HEK293 (cell line): Measurements from ENCODE around the gene CYB5R4.

ENCODE experiments used
- GLIS1 ChIP-seq: fragments of 450-650 bp; formaldehyde crosslinking; IDR thresholded peaks from 2 replicates; pipeline ENCODE4 v1.5.1; 2016; ENCODE audit warnings: missing biosample characterization, missing genetic modification characterization
- KLF9 ChIP-seq: fragments of 450-650 bp; formaldehyde crosslinking; IDR thresholded peaks from 2 replicates; pipeline ENCODE4 v1.5.1; 2016; ENCODE audit warnings: missing biosample characterization, missing genetic modification characterization, low read depth
- MEIS1 ChIP-seq: sonication (generic); formaldehyde crosslinking; IDR thresholded peaks from 2 replicates; pipeline ENCODE4 v1.8.1; 2022; ENCODE audit warnings: missing genetic modification reagents, mild to moderate bottlenecking, borderline replicate concordance
- OVOL3 ChIP-seq: fragments of 450-650 bp; formaldehyde crosslinking; IDR thresholded peaks from 2 replicates; pipeline ENCODE4 v1.5.1; 2016; ENCODE audit warnings: missing biosample characterization, missing genetic modification characterization
- SCRT2 ChIP-seq: fragments of 450-650 bp; formaldehyde crosslinking; IDR thresholded peaks from 2 replicates; pipeline ENCODE4 v1.5.1; 2016; ENCODE audit warnings: missing biosample characterization, missing genetic modification characterization
- TCF7L2 ChIP-seq: IDR thresholded peaks from 2 replicates; pipeline ENCODE4 v1.6.1; 2011; ENCODE audit warnings: low read depth, mild to moderate bottlenecking, inconsistent platforms, low read length, moderate library complexity, borderline replicate concordance
- WT1 ChIP-seq: fragments of 450-650 bp; formaldehyde crosslinking; IDR thresholded peaks from 2 replicates; pipeline ENCODE4 v1.5.1; 2016; ENCODE audit warnings: missing biosample characterization, missing genetic modification characterization
- YY1 ChIP-seq: fragments of 450-650 bp; formaldehyde crosslinking; IDR thresholded peaks from 2 replicates; pipeline ENCODE4 v1.5.1; 2018; ENCODE audit warnings: missing biosample characterization, missing genetic modification characterization
- ZEB2 ChIP-seq: fragments of 450-650 bp; formaldehyde crosslinking; IDR thresholded peaks from 2 replicates; pipeline ENCODE4 v1.5.1; 2016; ENCODE audit warnings: missing biosample characterization, missing genetic modification characterization
- ZNF114 ChIP-seq: fragments of 450-650 bp; formaldehyde crosslinking; IDR thresholded peaks from 2 replicates; pipeline ENCODE4 v1.5.0; 2017; ENCODE audit warnings: missing biosample characterization, missing genetic modification characterization
- ZNF132 ChIP-seq: fragments of 450-650 bp; formaldehyde crosslinking; IDR thresholded peaks from 2 replicates; pipeline ENCODE4 v1.5.1; 2017; ENCODE audit warnings: missing biosample characterization, missing genetic modification characterization, borderline replicate concordance
- ZNF157 ChIP-seq: fragments of 450-650 bp; formaldehyde crosslinking; IDR thresholded peaks from 2 replicates; pipeline ENCODE4 v1.5.1; 2016; ENCODE audit warnings: missing biosample characterization, missing genetic modification characterization
- ZNF174 ChIP-seq: fragments of 450-650 bp; formaldehyde crosslinking; IDR thresholded peaks from 2 replicates; pipeline ENCODE4 v1.5.0; 2017; ENCODE audit warnings: missing biosample characterization, mild to moderate bottlenecking, missing genetic modification characterization
- ZNF202 ChIP-seq: fragments of 450-650 bp; formaldehyde crosslinking; IDR thresholded peaks from 2 replicates; pipeline ENCODE4 v1.5.1; 2016; ENCODE audit warnings: missing biosample characterization, missing genetic modification characterization, borderline replicate concordance
- ZNF221 ChIP-seq: fragments of 450-650 bp; formaldehyde crosslinking; IDR thresholded peaks from 2 replicates; pipeline ENCODE4 v1.5.1; 2017; ENCODE audit warnings: missing biosample characterization, missing genetic modification characterization, borderline replicate concordance
- ZNF239 ChIP-seq: fragments of 450-650 bp; formaldehyde crosslinking; IDR thresholded peaks from 2 replicates; pipeline ENCODE4 v1.5.1; 2016; ENCODE audit warnings: missing biosample characterization, missing genetic modification characterization
- ZNF24 ChIP-seq: fragments of 450-650 bp; formaldehyde crosslinking; IDR thresholded peaks from 2 replicates; pipeline ENCODE4 v1.5.1; 2016; ENCODE audit warnings: missing biosample characterization, missing genetic modification characterization
- ZNF324 ChIP-seq: fragments of 450-650 bp; formaldehyde crosslinking; IDR thresholded peaks from 2 replicates; pipeline ENCODE4 v1.5.1; 2016; ENCODE audit warnings: missing biosample characterization, missing genetic modification characterization
- ZNF501 ChIP-seq: fragments of 450-650 bp; formaldehyde crosslinking; IDR thresholded peaks from 2 replicates; pipeline ENCODE4 v1.5.1; 2016; ENCODE audit warnings: missing biosample characterization, missing genetic modification characterization
- ZNF521 ChIP-seq: fragments of 450-650 bp; formaldehyde crosslinking; IDR thresholded peaks from 2 replicates; pipeline ENCODE4 v1.5.1; 2017; ENCODE audit warnings: missing biosample characterization, mild to moderate bottlenecking, missing genetic modification characterization
- ZNF626 ChIP-seq: fragments of 450-650 bp; sonication (Bioruptor Pico); formaldehyde crosslinking; IDR thresholded peaks from 2 replicates; pipeline ENCODE4 v1.5.1; 2018; ENCODE audit warnings: missing biosample characterization, missing genetic modification characterization, inconsistent platforms
- ZNF660 ChIP-seq: fragments of 450-650 bp; IDR thresholded peaks from 2 replicates; pipeline ENCODE4 v1.5.1; 2018; ENCODE audit warnings: missing biosample characterization, mild to moderate bottlenecking, missing genetic modification characterization
- ZNF670 ChIP-seq: fragments of 450-650 bp; formaldehyde crosslinking; IDR thresholded peaks from 2 replicates; pipeline ENCODE4 v1.5.1; 2016; ENCODE audit warnings: missing biosample characterization, missing genetic modification characterization, low read depth
- ZNF777 ChIP-seq: fragments of 450-650 bp; formaldehyde crosslinking; IDR thresholded peaks from 2 replicates; pipeline ENCODE4 v1.5.1; 2017; ENCODE audit warnings: missing biosample characterization, missing genetic modification characterization, borderline replicate concordance
- ZNF791 ChIP-seq: fragments of 450-650 bp; formaldehyde crosslinking; IDR thresholded peaks from 2 replicates; pipeline ENCODE4 v1.5.1; 2016; ENCODE audit warnings: missing biosample characterization, missing genetic modification characterization
- ZNF792 ChIP-seq: fragments of 450-650 bp; formaldehyde crosslinking; IDR thresholded peaks from 2 replicates; pipeline ENCODE4 v1.5.1; 2016; ENCODE audit warnings: missing biosample characterization, missing genetic modification characterization
- TF ChIP-seq, protein P1 (sequence below): fragments of 450-650 bp; formaldehyde crosslinking; IDR thresholded peaks from 2 replicates; pipeline ENCODE4 v1.5.1; 2016; ENCODE audit warnings: missing biosample characterization, missing genetic modification characterization
- TF ChIP-seq, protein P2 (sequence below): fragments of 450-650 bp; formaldehyde crosslinking; IDR thresholded peaks from 2 replicates; pipeline ENCODE4 v1.5.1; 2016; ENCODE audit warnings: missing biosample characterization, missing genetic modification characterization
- TF ChIP-seq, protein P3 (sequence below): fragments of 450-650 bp; formaldehyde crosslinking; IDR thresholded peaks from 2 replicates; pipeline ENCODE4 v1.5.1; 2017; ENCODE audit warnings: missing biosample characterization, missing genetic modification characterization
- TF ChIP-seq, protein P4 (sequence below): sonication (generic); formaldehyde crosslinking; IDR thresholded peaks from 2 replicates; pipeline ENCODE4 v1.8.1; 2022; ENCODE audit warnings: mild to moderate bottlenecking, moderate library complexity, missing genetic modification reagents
- TF ChIP-seq, protein P5 (sequence below): fragments of 450-650 bp; formaldehyde crosslinking; IDR thresholded peaks from 2 replicates; pipeline ENCODE4 v1.5.1; 2016; ENCODE audit warnings: missing biosample characterization, missing genetic modification characterization

CYB5R4 gene

DNA sequence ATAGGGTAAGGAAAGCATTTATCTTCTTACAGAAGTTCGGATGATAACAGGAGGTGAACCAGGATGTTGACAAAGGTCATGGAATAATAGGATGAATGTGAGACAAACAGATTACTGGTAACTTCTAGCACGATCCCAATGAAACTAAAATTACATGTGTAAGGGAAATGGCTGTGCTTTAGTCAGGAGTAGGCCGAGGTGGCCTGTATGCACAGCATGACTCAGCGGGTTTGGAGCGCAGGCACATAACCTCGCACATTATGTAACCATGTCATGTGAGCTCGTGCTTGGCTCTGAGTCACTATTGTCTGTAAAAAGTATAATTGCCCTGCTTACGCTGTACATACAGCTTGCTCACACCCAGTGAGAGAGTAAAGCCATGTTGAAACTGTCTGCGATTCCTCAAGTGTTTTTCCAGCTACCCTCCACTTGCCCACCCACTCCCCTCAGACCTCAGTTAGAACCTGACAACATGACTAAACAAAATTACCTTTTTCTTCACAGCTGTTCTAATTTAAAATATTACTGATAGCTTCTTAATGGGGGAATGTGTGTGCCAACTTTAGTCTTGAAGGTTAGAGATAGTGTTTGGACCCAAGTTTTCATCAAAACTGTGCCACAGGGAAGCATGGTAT lies 8.2 kb downstream of the CYB5R4 start (continued):
- TF ChIP-seq, protein P1, sequence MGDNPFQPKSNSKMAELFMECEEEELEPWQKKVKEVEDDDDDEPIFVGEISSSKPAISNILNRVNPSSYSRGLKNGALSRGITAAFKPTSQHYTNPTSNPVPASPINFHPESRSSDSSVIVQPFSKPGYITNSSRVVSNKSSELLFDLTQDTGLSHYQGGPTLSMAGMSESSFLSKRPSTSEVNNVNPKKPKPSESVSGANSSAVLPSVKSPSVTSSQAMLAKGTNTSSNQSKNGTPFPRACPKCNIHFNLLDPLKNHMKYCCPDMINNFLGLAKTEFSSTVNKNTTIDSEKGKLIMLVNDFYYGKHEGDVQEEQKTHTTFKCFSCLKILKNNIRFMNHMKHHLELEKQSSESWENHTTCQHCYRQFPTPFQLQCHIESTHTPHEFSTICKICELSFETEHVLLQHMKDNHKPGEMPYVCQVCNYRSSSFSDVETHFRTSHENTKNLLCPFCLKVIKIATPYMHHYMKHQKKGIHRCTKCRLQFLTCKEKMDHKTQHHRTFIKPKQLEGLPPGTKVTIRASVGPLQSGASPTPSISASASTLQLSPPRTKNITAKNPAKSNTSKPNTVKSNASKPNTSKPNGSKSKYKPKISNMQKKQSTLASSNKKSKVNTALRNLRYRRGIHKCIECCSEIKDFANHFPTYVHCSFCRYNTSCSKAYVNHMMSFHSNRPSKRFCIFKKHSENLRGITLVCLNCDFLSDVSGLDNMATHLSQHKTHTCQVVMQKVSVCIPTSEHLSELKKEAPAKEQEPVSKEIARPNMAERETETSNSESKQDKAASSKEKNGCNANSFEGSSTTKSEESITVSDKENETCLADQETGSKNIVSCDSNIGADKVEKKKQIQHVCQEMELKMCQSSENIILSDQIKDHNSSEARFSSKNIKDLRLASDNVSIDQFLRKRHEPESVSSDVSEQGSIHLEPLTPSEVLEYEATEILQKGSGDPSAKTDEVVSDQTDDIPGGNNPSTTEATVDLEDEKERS (tag by site-specific recombination) = peak; percentile 83; the same call in 1 of the 2 replicates
- TF ChIP-seq ZNF202 (tag by site-specific recombination) (no peak), ZNF792 (tag by site-specific recombination) (no peak), YY1 (tag by site-specific recombination) (no peak), ZNF670 (tag by site-specific recombination) (no peak), ZNF791 (tag by site-specific recombination) (no peak), ZNF324 (tag by site-specific recombination) (peak; percentile 67; the same call in 1 of the 2 replicates), ZNF626 (tag by site-specific recombination) (peak; percentile 99), ZNF660 (peak; percentile 36; the same call in 1 of the 2 replicates), GLIS1 (tag by site-specific recombination) (no peak), WT1 (tag by site-specific recombination) (no peak), ZNF221 (tag by site-specific recombination) (peak; percentile 95; the same call in 1 of the 2 replicates), ZNF174 (no peak), KLF9 (tag by site-specific recombination) (no peak), ZEB2 (tag by site-specific recombination) (no peak), OVOL3 (tag by site-specific recombination) (no peak), ZNF24 (tag by site-specific recombination) (peak; percentile 85), MEIS1 (CRISPR knock-in tag) (no peak), ZNF114 (no peak), ZNF521 (no peak), TCF7L2 (no peak), ZNF157 (tag by site-specific recombination) (peak; percentile 49), ZNF777 (tag by site-specific recombination) (no peak), ZNF132 (tag by site-specific recombination) (no peak), SCRT2 (no peak), ZNF501 (tag by site-specific recombination) (peak; percentile 36; the same call in 1 of the 2 replicates), ZNF239 (tag by site-specific recombination) (no peak)
- TF ChIP-seq, protein P2, sequence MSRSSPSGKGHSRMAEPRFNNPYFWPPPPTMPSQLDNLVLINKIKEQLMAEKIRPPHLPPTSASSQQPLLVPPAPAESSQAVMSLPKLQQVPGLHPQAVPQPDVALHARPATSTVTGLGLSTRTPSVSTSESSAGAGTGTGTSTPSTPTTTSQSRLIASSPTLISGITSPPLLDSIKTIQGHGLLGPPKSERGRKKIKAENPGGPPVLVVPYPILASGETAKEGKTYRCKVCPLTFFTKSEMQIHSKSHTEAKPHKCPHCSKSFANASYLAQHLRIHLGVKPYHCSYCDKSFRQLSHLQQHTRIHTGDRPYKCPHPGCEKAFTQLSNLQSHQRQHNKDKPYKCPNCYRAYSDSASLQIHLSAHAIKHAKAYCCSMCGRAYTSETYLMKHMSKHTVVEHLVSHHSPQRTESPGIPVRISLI (tag by site-specific recombination) = no peak
- TF ChIP-seq, protein P3, sequence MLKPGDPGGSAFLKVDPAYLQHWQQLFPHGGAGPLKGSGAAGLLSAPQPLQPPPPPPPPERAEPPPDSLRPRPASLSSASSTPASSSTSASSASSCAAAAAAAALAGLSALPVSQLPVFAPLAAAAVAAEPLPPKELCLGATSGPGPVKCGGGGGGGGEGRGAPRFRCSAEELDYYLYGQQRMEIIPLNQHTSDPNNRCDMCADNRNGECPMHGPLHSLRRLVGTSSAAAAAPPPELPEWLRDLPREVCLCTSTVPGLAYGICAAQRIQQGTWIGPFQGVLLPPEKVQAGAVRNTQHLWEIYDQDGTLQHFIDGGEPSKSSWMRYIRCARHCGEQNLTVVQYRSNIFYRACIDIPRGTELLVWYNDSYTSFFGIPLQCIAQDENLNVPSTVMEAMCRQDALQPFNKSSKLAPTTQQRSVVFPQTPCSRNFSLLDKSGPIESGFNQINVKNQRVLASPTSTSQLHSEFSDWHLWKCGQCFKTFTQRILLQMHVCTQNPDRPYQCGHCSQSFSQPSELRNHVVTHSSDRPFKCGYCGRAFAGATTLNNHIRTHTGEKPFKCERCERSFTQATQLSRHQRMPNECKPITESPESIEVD = no peak
- TF ChIP-seq, protein P4, sequence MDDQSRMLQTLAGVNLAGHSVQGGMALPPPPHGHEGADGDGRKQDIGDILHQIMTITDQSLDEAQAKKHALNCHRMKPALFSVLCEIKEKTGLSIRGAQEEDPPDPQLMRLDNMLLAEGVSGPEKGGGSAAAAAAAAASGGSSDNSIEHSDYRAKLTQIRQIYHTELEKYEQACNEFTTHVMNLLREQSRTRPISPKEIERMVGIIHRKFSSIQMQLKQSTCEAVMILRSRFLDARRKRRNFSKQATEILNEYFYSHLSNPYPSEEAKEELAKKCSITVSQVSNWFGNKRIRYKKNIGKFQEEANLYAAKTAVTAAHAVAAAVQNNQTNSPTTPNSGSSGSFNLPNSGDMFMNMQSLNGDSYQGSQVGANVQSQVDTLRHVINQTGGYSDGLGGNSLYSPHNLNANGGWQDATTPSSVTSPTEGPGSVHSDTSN (CRISPR knock-in tag) = no peak
- TF ChIP-seq, protein P5, sequence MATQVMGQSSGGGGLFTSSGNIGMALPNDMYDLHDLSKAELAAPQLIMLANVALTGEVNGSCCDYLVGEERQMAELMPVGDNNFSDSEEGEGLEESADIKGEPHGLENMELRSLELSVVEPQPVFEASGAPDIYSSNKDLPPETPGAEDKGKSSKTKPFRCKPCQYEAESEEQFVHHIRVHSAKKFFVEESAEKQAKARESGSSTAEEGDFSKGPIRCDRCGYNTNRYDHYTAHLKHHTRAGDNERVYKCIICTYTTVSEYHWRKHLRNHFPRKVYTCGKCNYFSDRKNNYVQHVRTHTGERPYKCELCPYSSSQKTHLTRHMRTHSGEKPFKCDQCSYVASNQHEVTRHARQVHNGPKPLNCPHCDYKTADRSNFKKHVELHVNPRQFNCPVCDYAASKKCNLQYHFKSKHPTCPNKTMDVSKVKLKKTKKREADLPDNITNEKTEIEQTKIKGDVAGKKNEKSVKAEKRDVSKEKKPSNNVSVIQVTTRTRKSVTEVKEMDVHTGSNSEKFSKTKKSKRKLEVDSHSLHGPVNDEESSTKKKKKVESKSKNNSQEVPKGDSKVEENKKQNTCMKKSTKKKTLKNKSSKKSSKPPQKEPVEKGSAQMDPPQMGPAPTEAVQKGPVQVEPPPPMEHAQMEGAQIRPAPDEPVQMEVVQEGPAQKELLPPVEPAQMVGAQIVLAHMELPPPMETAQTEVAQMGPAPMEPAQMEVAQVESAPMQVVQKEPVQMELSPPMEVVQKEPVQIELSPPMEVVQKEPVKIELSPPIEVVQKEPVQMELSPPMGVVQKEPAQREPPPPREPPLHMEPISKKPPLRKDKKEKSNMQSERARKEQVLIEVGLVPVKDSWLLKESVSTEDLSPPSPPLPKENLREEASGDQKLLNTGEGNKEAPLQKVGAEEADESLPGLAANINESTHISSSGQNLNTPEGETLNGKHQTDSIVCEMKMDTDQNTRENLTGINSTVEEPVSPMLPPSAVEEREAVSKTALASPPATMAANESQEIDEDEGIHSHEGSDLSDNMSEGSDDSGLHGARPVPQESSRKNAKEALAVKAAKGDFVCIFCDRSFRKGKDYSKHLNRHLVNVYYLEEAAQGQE (tag by site-specific recombination) = no peak
